Measurements from ENCODE around the gene TOP2A.
"Not testable (repeated sequence)": the region's sequence is repeated elsewhere in the genome, so short reads cannot be mapped to it uniquely, and the experiment has no call there.

The TOP2A gene

GRCh38 chr17:40367728-40368127, 50.0 kb downstream of the TOP2A start:
- not testable (repeated sequence) for H3K9ac ChIP-seq (ENCODE audit: low read depth, low read length, poor library complexity); H2AFZ ChIP-seq (ENCODE audit: low read length); H3K4ac ChIP-seq (ENCODE audit: low read length); H4K91ac ChIP-seq (ENCODE audit: low read depth, low read length, poor library complexity); H2AK5ac ChIP-seq (ENCODE audit: low read depth, low read length); DNase-seq (ENCODE audit: low spot score); H4K8ac ChIP-seq (ENCODE audit: low read depth, low read length); H3K27ac ChIP-seq (replicated peaks; ENCODE audit: low read length); H2BK5ac ChIP-seq (ENCODE audit: low read length); H2BK15ac ChIP-seq (ENCODE audit: low read length); H3K4me1 ChIP-seq (ENCODE audit: control insufficient read depth in 2 of 2, insufficient read depth in 1 of 2, low read depth in 1 of 2, low read length in 2 of 2); H2BK120ac ChIP-seq (ENCODE audit: low read depth, low read length); H3K4me3 ChIP-seq (ENCODE audit: low read length in 2 of 2); H3K14ac ChIP-seq (ENCODE audit: low read length); H3K36me3 ChIP-seq (replicated peaks in 1 of 2; ENCODE audit: control insufficient read depth in 2 of 2, insufficient read depth in 2 of 2, low read length in 2 of 2); H2BK12ac ChIP-seq (ENCODE audit: low read length); H3K9me3 ChIP-seq (replicated peaks in 1 of 2; ENCODE audit: control insufficient read depth in 2 of 2, insufficient read depth in 1 of 2, low read depth in 1 of 2, low read length in 2 of 2); H3K79me1 ChIP-seq (ENCODE audit: low read depth, low read length); H3K4me2 ChIP-seq (ENCODE audit: insufficient read depth, low read length, poor library complexity, severe bottlenecking); H3K23ac ChIP-seq (ENCODE audit: low read depth, low read length, poor library complexity); H3K18ac ChIP-seq (ENCODE audit: low read length)
- peaks cover 0 to 18% (median 8%) of the 10 kb centered on the region in 3 experiments for H3K27me3 ChIP-seq (ENCODE audit: control insufficient read depth in 3 of 3, insufficient read depth in 3 of 3, low read depth in 1 of 3, low read length in 3 of 3)
- WGBS, 2 donors (ENCODE audit: extremely low coverage in 2 of 2, insufficient read length in 2 of 2, insufficient replicate concordance in 1 of 2): no CpG with 5 or more reads among the region's 9 CpGs

GRCh38 chr17:40366861-40367518, 50.7 kb downstream of the TOP2A start:
- Histone ChIP-seq H2BK12ac (ENCODE audit: low read length) (no peak overlapping the region), H3K4me2 (ENCODE audit: insufficient read depth, low read length, poor library complexity, severe bottlenecking) (no peak overlapping the region), H3K79me1 (ENCODE audit: low read depth, low read length) (peaks cover 1% of the 10 kb centered on the region), H3K27me3 (ENCODE audit: control insufficient read depth in 3 of 3, insufficient read depth in 3 of 3, low read depth in 1 of 3, low read length in 3 of 3) (peaks cover 4 to 24% (median 8%) of the 10 kb centered on the region in 3 experiments), H3K9me3 (replicated peaks in 1 of 2; ENCODE audit: control insufficient read depth in 2 of 2, insufficient read depth in 1 of 2, low read depth in 1 of 2, low read length in 2 of 2) (peaks cover 2 to 3% of the 10 kb centered on the region in 2 donors), H4K91ac (ENCODE audit: low read depth, low read length, poor library complexity) (no peak overlapping the region), H2BK5ac (ENCODE audit: low read length) (no peak overlapping the region), H3K18ac (ENCODE audit: low read length) (peak overlapping the region; percentile 48), H3K4ac (ENCODE audit: low read length) (no peak overlapping the region), H3K4me1 (ENCODE audit: control insufficient read depth in 2 of 2, insufficient read depth in 1 of 2, low read depth in 1 of 2, low read length in 2 of 2) (peaks cover 0 to 9% of the 10 kb centered on the region in 2 donors), H2BK15ac (ENCODE audit: low read length) (no peak overlapping the region), H2BK120ac (ENCODE audit: low read depth, low read length) (no peak overlapping the region), H3K4me3 (ENCODE audit: low read length in 2 of 2) (no peak overlapping the region), H2AFZ (ENCODE audit: low read length) (no peak overlapping the region), H3K36me3 (replicated peaks in 1 of 2; ENCODE audit: control insufficient read depth in 2 of 2, insufficient read depth in 2 of 2, low read length in 2 of 2) (no peaks in the 10 kb centered on the region), H3K23ac (ENCODE audit: low read depth, low read length, poor library complexity) (peak overlapping the region; percentile 43), H2AK5ac (ENCODE audit: low read depth, low read length) (peak overlapping the region; percentile 56), H3K14ac (ENCODE audit: low read length) (peak overlapping the region; percentile 38), H3K9ac (ENCODE audit: low read depth, low read length, poor library complexity) (no peak overlapping the region), H4K8ac (ENCODE audit: low read depth, low read length) (peak overlapping the region; percentile 19), H3K27ac (replicated peaks; ENCODE audit: low read length) (no peak overlapping the region)
- DNase-seq (ENCODE audit: low spot score): no peak
- no CpG with 5 or more reads among the region's 17 CpGs for WGBS, 2 donors (ENCODE audit: extremely low coverage in 2 of 2, insufficient read length in 2 of 2, insufficient replicate concordance in 1 of 2)

- no peak overlapping the region for H4K91ac ChIP-seq (ENCODE audit: low read depth, low read length, poor library complexity)
- H2BK5ac ChIP-seq (ENCODE audit: low read length): peak overlapping the region; percentile 60
- H3K79me1 ChIP-seq (ENCODE audit: low read depth, low read length): peaks cover 1% of the 10 kb centered on the region
- H3K9ac ChIP-seq (ENCODE audit: low read depth, low read length, poor library complexity): no peak overlapping the region
- H2BK120ac ChIP-seq (ENCODE audit: low read depth, low read length): no peak overlapping the region
- peaks cover 8 to 28% (median 9%) of the 10 kb centered on the region in 3 experiments for H3K27me3 ChIP-seq (ENCODE audit: control insufficient read depth in 3 of 3, insufficient read depth in 3 of 3, low read depth in 1 of 3, low read length in 3 of 3)
- H3K18ac ChIP-seq (ENCODE audit: low read length): peak overlapping the region; percentile 89
- no CpG with 5 or more reads among the region's 18 CpGs for WGBS, 2 donors (ENCODE audit: extremely low coverage in 2 of 2, insufficient read length in 2 of 2, insufficient replicate concordance in 1 of 2)
- H3K4ac ChIP-seq (ENCODE audit: low read length): no peak overlapping the region
- peak overlapping the region; percentile 25 for H3K23ac ChIP-seq (ENCODE audit: low read depth, low read length, poor library complexity)
- H3K14ac ChIP-seq (ENCODE audit: low read length): no peak overlapping the region
- no peak overlapping the region for H2BK15ac ChIP-seq (ENCODE audit: low read length)
- H2BK12ac ChIP-seq (ENCODE audit: low read length): peak overlapping the region; percentile 30
- peaks cover 0 to 9% of the 10 kb centered on the region in 2 donors for H3K4me1 ChIP-seq (ENCODE audit: control insufficient read depth in 2 of 2, insufficient read depth in 1 of 2, low read depth in 1 of 2, low read length in 2 of 2)
- H3K9me3 ChIP-seq (replicated peaks in 1 of 2; ENCODE audit: control insufficient read depth in 2 of 2, insufficient read depth in 1 of 2, low read depth in 1 of 2, low read length in 2 of 2): peaks cover 2 to 3% of the 10 kb centered on the region in 2 donors
- peak overlapping the region; percentile 46 for H2AK5ac ChIP-seq (ENCODE audit: low read depth, low read length)
- DNase-seq (ENCODE audit: low spot score): no peak
- H3K27ac ChIP-seq (replicated peaks; ENCODE audit: low read length): no peak overlapping the region
- H3K36me3 ChIP-seq (replicated peaks in 1 of 2; ENCODE audit: control insufficient read depth in 2 of 2, insufficient read depth in 2 of 2, low read length in 2 of 2): no peaks in the 10 kb centered on the region
- H3K4me2 ChIP-seq (ENCODE audit: insufficient read depth, low read length, poor library complexity, severe bottlenecking): no peak overlapping the region
- H4K8ac ChIP-seq (ENCODE audit: low read depth, low read length): no peak overlapping the region
- no peak overlapping the region for H3K4me3 ChIP-seq (ENCODE audit: low read length in 2 of 2)
- no peak overlapping the region for H2AFZ ChIP-seq (ENCODE audit: low read length)
Measured at GRCh38 chr17:40366076-40366860, 51.4 kb downstream of the TOP2A start.

GRCh38 chr17:40364906-40365305, 52.8 kb downstream of the TOP2A start:
- no peak overlapping the region for H4K8ac ChIP-seq (ENCODE audit: low read depth, low read length)
- H3K27me3 ChIP-seq (ENCODE audit: control insufficient read depth in 3 of 3, insufficient read depth in 3 of 3, low read depth in 1 of 3, low read length in 3 of 3): peaks cover 8 to 32% (median 16%) of the 10 kb centered on the region in 3 experiments
- no peak overlapping the region for H2AK5ac ChIP-seq (ENCODE audit: low read depth, low read length)
- H3K4ac ChIP-seq (ENCODE audit: low read length): no peak overlapping the region
- no peak overlapping the region for H3K23ac ChIP-seq (ENCODE audit: low read depth, low read length, poor library complexity)
- DNase-seq (ENCODE audit: low spot score): no peak
- no peak overlapping the region for H3K9ac ChIP-seq (ENCODE audit: low read depth, low read length, poor library complexity)
- no peak overlapping the region for H2BK15ac ChIP-seq (ENCODE audit: low read length)
- H3K4me3 ChIP-seq (ENCODE audit: low read length in 2 of 2): no peak overlapping the region
- H2BK12ac ChIP-seq (ENCODE audit: low read length): no peak overlapping the region
- H3K4me2 ChIP-seq (ENCODE audit: insufficient read depth, low read length, poor library complexity, severe bottlenecking): no peak overlapping the region
- no peak overlapping the region for H2BK5ac ChIP-seq (ENCODE audit: low read length)
- H3K79me1 ChIP-seq (ENCODE audit: low read depth, low read length): peaks cover 1% of the 10 kb centered on the region
- H3K9me3 ChIP-seq (replicated peaks in 1 of 2; ENCODE audit: control insufficient read depth in 2 of 2, insufficient read depth in 1 of 2, low read depth in 1 of 2, low read length in 2 of 2): peaks cover under 1 to 1% of the 10 kb centered on the region in 2 donors
- no peak overlapping the region for H3K14ac ChIP-seq (ENCODE audit: low read length)
- peaks cover 0 to 9% of the 10 kb centered on the region in 2 donors for H3K4me1 ChIP-seq (ENCODE audit: control insufficient read depth in 2 of 2, insufficient read depth in 1 of 2, low read depth in 1 of 2, low read length in 2 of 2)
- no peak overlapping the region for H3K27ac ChIP-seq (replicated peaks; ENCODE audit: low read length)
- H2AFZ ChIP-seq (ENCODE audit: low read length): no peak overlapping the region
- no peaks in the 10 kb centered on the region for H3K36me3 ChIP-seq (replicated peaks in 1 of 2; ENCODE audit: control insufficient read depth in 2 of 2, insufficient read depth in 2 of 2, low read length in 2 of 2)
- no peak overlapping the region for H3K18ac ChIP-seq (ENCODE audit: low read length)
- no peak overlapping the region for H4K91ac ChIP-seq (ENCODE audit: low read depth, low read length, poor library complexity)
- no peak overlapping the region for H2BK120ac ChIP-seq (ENCODE audit: low read depth, low read length)
- no CpG with 5 or more reads among the region's 9 CpGs for WGBS, 2 donors (ENCODE audit: extremely low coverage in 2 of 2, insufficient read length in 2 of 2, insufficient replicate concordance in 1 of 2)
